Amygdala (tissue), 56 donors: ENCODE data around the gene PPM1G.
"Not testable (repeated sequence)": the region's sequence is repeated elsewhere in the genome, so short reads cannot be mapped to it uniquely, and the experiment has no call there.

Source experiments
- DNase-seq, 56 donors: peaks; one replicate each; lab custom pipeline; 2025; lab: John Stamatoyannopoulos, UW

Gene PPM1G, protein sequence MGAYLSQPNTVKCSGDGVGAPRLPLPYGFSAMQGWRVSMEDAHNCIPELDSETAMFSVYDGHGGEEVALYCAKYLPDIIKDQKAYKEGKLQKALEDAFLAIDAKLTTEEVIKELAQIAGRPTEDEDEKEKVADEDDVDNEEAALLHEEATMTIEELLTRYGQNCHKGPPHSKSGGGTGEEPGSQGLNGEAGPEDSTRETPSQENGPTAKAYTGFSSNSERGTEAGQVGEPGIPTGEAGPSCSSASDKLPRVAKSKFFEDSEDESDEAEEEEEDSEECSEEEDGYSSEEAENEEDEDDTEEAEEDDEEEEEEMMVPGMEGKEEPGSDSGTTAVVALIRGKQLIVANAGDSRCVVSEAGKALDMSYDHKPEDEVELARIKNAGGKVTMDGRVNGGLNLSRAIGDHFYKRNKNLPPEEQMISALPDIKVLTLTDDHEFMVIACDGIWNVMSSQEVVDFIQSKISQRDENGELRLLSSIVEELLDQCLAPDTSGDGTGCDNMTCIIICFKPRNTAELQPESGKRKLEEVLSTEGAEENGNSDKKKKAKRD

GRCh38 chr2:27409321-27410073, at the start of gene PPM1G:
Gene PPM1G, minus strand, starts transcription at chr2:27409591. Its CDS starts 169 bp downstream, at chr2:27409422.
- DNase-seq = peak in 55 of 56 donors; percentile 56 to 97 (median 87)

- DNase-seq = no peak
Observed at GRCh38 chr2:27453968-27454367, 44.6 kb upstream of the PPM1G start.

GRCh38 chr2:27451095-27451494, 41.7 kb upstream of the PPM1G start:
- DNase-seq = no peak

GRCh38 chr2:27448381-27448780, 39.0 kb upstream of the PPM1G start:
- DNase-seq = no peak

DNA sequence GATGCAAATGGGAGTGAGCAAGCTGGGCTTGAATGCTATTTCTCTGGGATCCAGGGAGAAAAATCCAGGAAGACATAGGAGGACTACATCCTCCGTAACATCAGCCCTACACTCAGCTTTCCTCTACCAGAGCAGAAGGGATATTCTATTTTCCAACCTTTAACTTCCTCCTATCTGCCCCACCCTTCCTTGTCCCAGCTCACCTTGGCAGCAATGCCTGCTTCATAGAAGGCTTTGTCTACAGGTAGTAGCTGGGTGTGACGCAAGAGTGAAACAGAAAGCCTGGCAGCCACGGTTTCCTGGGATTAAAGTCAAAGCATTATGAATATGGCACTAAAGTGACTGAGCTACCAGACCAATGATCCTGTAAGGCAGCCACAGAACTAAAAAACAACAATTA, 36.7 kb upstream of the PPM1G start:
- no peak for DNase-seq

- no peak for DNase-seq
Observed at GRCh38 chr2:27445615-27446014, 36.2 kb upstream of the PPM1G start.

DNA sequence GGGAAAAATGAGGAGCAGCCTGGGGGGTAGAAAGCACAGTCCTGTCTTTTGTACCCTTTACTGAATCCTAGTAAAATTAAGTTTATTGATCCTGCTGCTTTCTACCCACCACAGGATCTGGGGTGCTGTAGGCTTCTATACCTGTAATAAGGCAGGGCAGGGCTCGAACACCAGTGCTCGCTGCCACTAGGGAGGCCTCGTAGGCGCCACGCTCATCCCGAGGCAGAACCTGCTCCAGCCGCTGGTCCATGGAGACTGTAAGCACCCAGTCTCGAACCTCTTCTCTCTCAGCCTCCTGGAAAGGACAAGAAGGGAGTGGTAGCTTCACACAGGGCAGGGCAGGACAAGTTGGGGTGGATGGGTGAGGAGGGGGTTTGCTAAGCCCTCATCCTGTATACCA, 35.8 kb upstream of the PPM1G start:
- no peak for DNase-seq

GRCh38 chr2:27442920-27443282, 33.5 kb upstream of the PPM1G start:
- DNase-seq = no peak

- peak in 3 of 56 donors; percentile 12 to 24 (median 22) for DNase-seq
Observed at GRCh38 chr2:27441958-27442919, 32.8 kb upstream of the PPM1G start, which contains the start of gene KRTCAP3. Gene KRTCAP3, plus strand, starts transcription at chr2:27442381. Its CDS starts 32 bp downstream, at chr2:27442413.

- no peak for DNase-seq
Observed at GRCh38 chr2:27441226-27441926, 32.0 kb upstream of the PPM1G start.

DNA sequence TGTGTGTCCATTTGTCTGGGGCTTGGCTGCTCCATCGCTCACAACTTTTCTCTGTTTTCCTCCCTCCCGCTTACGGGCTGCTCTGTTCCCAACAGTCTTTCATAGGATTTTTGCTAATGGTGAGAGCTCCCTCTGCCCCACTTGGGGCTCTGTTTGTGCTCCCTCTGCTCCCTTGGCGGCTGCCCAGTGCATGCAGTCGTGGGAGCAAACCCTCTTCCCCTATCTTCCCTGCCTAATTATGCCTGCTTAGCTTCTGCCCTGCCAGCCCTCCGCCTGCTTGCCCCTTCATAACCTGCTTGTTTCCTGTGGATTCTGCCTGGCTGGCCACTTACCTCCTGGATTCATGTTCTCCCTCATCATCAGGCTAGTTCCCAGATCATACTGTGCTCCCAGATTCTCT, 26.2 kb upstream of the PPM1G start:
- no peak for DNase-seq

GRCh38 chr2:27431395-27431794, 22.0 kb upstream of the PPM1G start:
- DNase-seq = no peak

DNA sequence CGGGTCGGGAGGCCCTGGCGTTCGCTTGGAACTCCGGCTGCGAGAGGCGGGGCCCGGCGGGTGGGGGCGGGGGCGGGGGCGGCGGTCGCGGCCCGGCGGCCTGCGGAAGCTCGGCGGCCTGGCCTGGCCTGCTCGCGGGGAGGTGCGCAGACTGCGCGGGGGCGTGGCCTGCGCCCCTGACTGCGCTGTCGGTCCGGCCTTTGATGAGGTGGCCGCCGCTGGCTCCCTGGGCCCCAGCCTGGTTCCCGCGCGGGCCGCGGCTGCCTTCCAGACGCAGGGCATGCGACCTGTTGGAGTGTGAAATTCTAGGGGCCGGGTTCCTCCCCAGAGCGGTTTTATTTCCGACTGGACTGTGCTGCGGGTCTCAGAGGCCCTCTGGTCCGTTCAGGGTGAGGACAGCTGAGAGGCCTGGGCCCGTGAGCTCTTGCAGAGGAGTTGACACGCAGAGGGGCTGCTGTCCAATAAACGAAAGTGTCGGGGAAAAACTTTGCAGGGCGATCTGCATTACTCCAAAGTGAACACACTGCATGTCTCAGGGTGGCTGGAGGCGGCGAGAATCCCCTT, 19.7 kb upstream of the PPM1G start:
- DNase-seq = peak in 46 of 56 donors; percentile 20 to 85 (median 70)

GRCh38 chr2:27428213-27428977, 19.0 kb upstream of the PPM1G start, which contains the start of gene NRBP1:
Gene NRBP1, plus strand, starts transcription at chr2:27428631. Its CDS starts 4,643 bp downstream, at chr2:27433274.
- peak; percentile 58 to 96 (median 85) for DNase-seq

DNA sequence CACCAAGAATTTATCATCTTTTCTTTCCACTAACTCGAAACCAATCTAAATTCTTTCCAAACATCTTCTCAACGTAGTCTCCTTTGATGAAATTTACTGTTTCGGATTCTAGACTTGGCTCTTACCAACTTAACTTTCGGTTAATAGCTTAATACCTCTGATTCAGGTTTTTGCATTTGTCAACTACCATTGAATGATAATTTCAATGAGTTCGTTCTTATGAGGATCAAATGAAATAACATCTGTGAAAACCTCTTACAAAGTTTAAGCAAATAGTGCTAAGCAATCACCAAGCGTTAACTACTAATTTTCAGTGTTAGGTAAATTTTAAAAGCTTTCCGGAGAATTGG, 18.4 kb upstream of the PPM1G start:
- no peak for DNase-seq

GRCh38 chr2:27425039-27425438, 15.6 kb upstream of the PPM1G start:
- DNase-seq = not testable (repeated sequence)

GRCh38 chr2:27422958-27423357, 13.6 kb upstream of the PPM1G start:
- DNase-seq = no peak

DNA sequence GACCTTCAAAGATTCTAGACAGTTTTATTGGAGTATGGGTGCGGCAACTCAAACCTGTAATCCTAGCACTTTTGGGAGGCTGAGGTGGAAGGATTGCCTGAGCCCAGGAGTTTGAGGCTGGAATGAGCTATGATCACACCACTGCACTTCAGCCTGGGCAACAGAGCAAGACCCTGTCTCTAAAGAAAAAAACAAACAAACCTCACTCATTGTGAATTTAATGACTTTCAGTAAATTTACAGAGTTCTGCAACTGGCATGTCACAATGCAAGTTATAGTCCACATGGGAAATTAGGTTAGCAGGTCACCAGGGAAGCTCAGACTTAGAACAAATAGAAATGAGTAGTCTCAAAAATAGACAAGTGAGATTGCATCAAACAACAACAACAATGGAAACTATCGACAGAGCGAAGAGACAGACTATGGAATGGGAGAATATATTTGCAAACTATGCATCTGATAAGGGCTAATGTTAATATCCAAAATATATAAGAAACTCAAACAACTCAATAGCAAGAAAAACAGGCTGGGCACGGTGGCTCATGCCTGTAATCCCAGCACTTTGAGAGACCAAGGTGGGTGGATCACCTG, 12.4 kb upstream of the PPM1G start:
- DNase-seq = no peak
